PFSK-1 (cell line): ENCODE results near the gene ANKRD33B.

Experiments
- FOXP2 ChIP-seq: optimal IDR thresholded peaks from 2 replicates; pipeline ENCODE3; 2011; ENCODE audit warnings: borderline replicate concordance, control low read depth, inconsistent platforms; ENCODE audit not compliant: insufficient read depth; ENCODE audit errors: extremely low read length, extremely low read depth
- POLR2AphosphoS5 ChIP-seq: IDR thresholded peaks from 2 replicates; pipeline ENCODE4 v1.6.1; 2012; ENCODE audit warnings: low read depth, mild to moderate bottlenecking, control low read depth, low read length, moderate library complexity
- REST ChIP-seq, 2 experiments: IDR thresholded peaks; 2 replicates each; pipeline versions ENCODE4 v1.6.1 to v1.8.0; 2011 to 2012; ENCODE audit warnings: low read depth in 2 of 2, low read length in 2 of 2, control low read depth in 1 of 2, inconsistent platforms in 1 of 2, mild to moderate bottlenecking in 1 of 2, moderate library complexity in 1 of 2; ENCODE audit not compliant: insufficient read depth in 1 of 2
- SIN3A ChIP-seq: IDR thresholded peaks from 2 replicates; pipeline ENCODE4 v1.6.1; 2012; ENCODE audit warnings: mild to moderate bottlenecking, low read length, moderate library complexity, borderline replicate concordance; ENCODE audit not compliant: insufficient read depth
- TAF1 ChIP-seq: IDR thresholded peaks from 2 replicates; pipeline ENCODE4 v1.6.1; 2012; ENCODE audit warnings: low read length, control low read depth, borderline replicate concordance; ENCODE audit not compliant: insufficient read depth

GRCh38 chr5:10592601-10593000 is 28.7 kb downstream of the ANKRD33B start:
- TF ChIP-seq TAF1 (no peak), POLR2AphosphoS5 (no peak), FOXP2 (no peak), SIN3A (no peak), REST (IDR thresholded peaks at IDR 0.05; ENCODE audit: insufficient read depth in 1 of 2, low read depth in 2 of 2, low read length in 2 of 2) (no peak)
